T-helper 2 cell treated with Interferon-gamma antibody and Interleukin-4, amounts not matched to agents 5 μg/mL and 100 μg/mL, for 36 hours (primary cell): Measurements from ENCODE around the gene CLEC2D.

ENCODE experiments used
- DNase-seq: peaks from one replicate; pipeline ENCODE4 v3.0.0; 2021; ENCODE audit warnings: low spot score
- H3K27ac Mint-ChIP-seq: one replicate; pipeline ENCODE4 v1.8.0; 2021; ENCODE audit warnings: mild to moderate bottlenecking, mixed read lengths
- H3K27me3 Mint-ChIP-seq: one replicate; pipeline ENCODE4 v1.8.0; 2021; ENCODE audit warnings: low read depth, mixed read lengths
- H3K36me3 Mint-ChIP-seq: one replicate; pipeline ENCODE4 v1.8.0; 2021; ENCODE audit warnings: low read depth, mixed read lengths
- H3K4me1 Mint-ChIP-seq: one replicate; pipeline ENCODE4 v1.8.0; 2021; ENCODE audit warnings: low read depth, mixed read lengths
- H3K4me3 Mint-ChIP-seq: one replicate; pipeline ENCODE4 v1.8.0; 2022; ENCODE audit warnings: mild to moderate bottlenecking, moderate library complexity, mixed read lengths
- H3K9me3 Mint-ChIP-seq: one replicate; pipeline ENCODE4 v1.8.0; 2021; ENCODE audit warnings: mixed read lengths

CLEC2D gene

DNA sequence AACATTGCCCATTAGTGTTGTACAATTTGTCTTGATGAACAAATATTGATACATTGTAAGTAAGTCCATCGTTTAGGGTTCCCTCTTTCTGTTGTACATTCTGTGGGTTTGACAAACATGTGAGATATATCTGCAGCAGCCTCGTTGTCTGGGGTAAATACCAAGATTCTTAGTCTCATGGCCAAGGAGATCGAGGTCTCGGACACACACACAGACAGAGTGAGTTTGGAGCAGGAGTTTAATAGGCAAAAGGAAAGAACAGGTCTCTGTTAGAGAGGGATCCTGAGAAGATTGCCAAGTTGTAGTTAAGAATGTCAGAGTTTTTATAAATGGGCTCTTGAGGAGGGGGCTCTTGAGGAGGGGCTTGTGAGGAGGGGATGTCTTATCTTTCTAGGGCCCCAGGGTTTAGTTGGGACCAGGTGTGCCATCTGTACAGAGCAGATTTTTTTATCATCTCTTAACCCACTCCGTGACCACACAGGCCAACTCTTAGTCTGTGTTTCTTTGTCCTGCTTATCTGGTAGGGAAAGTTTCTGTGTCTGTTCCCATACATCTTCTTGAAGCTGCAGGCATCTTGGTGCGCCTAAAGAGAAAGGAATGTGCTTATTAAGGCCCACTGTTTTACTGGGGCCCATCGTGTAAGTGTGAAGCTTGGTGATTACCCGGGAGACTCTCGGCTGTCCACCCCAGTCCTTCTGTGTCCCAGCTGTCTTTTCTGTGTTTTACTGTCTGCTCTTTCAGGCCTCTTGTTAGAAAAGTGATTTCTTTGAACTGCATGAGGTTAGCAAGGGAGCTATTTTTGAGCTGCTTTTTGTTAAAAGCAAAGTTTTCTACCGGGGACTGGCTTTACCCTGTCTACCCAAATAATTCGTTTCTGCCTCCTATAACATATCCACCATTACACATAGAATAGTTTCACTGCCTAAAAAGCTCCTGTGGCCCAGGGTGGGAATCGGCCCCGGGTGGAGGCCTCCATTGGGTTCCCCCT, 22.4 kb upstream of the CLEC2D start:
- peaks cover 54% of the 10 kb centered on the region for H3K4me1 Mint-ChIP-seq
- peaks cover 3% of the 10 kb centered on the region for H3K27me3 Mint-ChIP-seq
- no peak for DNase-seq
- peak overlapping the region; percentile 99 for H3K4me3 Mint-ChIP-seq
- peak overlapping the region; percentile 90 for H3K27ac Mint-ChIP-seq
- peaks cover 54% of the 10 kb centered on the region for H3K36me3 Mint-ChIP-seq
- H3K9me3 Mint-ChIP-seq: peaks cover 27% of the 10 kb centered on the region

DNA sequence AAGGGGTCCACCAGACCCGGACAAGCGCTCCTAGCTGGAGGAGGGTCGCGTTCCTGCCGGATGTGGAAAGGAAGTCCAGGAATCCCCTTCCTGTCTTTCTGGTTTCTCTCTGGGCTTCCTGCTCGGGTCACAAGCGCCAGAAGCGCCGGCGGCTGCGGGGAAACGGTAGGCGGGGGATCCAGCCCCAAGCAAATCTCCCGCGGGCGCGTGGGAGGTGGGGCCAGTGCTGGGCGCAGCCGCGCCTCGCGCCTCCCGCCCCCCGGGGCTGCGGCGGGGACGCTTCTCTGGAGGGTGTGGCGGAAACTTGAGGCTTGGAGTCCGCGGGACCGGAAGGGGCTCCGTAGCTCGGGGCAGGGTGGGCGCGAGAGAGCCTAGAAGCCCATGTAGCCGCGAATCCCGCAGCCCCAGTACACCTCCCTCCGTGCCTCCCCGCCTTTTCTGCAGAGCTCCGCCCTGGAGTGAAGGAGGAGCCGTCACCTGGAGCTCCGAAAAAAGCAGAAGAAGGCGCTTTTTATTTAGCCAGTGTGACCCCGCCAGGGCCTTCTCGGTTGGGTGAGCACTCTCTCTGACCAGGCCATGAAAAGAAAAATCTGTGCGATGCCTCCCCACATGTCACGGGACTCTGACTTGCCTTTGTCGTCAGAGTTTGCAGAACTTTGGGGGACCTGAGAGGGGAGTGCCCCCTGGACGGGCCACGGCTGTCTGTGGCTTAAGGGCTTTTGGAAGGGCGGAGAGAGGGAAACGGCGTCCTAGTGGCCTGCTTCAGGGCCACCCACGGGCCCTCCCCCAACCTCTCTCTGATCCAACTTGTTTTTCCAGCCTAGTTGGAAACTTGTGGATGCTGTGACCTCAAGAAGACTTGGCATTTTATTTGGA, 21.4 kb upstream of the CLEC2D start:
- DNase-seq: peak; percentile 96
- Mint-ChIP-seq H3K9me3 (peaks cover 27% of the 10 kb centered on the region), H3K27ac (peak overlapping the region; percentile 93), H3K36me3 (peaks cover 56% of the 10 kb centered on the region), H3K4me3 (peak overlapping the region; percentile 99), H3K4me1 (peaks cover 52% of the 10 kb centered on the region), H3K27me3 (peaks cover 3% of the 10 kb centered on the region)

DNA sequence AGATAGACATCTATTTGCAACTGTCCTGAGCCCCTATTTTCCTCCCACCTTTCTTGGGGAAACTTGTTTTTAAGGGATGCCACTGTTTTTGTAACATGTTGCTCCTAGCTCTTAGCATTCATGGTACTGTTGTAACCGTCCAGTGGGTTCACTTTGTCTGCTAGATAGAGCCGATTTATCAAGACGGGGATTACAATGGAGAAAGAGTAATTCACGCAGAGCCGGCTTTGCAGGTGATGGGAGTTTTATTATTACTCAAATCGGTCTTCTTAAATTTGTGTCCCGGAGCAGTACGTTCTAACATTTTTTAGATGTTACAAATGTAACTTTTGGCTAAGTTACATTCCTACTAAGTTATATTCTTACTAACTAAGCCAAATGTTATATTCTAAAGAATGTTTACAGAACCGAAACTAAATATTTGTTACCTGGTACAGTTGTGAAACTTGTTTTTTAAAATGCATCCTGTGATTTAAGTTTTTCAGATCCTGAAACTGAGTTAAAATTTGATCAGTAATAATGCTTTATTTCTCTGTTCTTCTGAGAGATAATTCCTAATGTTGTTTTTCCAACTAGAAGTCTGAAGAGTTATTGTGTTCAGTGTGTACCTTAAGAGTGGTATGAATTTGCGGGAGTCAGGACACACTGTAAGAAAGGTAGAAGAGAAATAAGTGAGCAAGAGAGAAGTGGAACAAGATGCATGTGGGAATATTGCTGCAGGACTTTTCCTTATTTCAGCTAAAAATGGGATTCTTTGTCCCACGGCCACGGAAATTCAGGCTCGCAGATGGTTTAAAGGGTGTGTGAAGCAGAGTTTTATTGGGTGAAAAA, 20.6 kb upstream of the CLEC2D start:
- Mint-ChIP-seq H3K36me3 (peaks cover 61% of the 10 kb centered on the region), H3K4me3 (peak overlapping the region; percentile 99), H3K4me1 (peaks cover 52% of the 10 kb centered on the region), H3K27me3 (peaks cover 3% of the 10 kb centered on the region), H3K27ac (peak overlapping the region; percentile 93), H3K9me3 (peaks cover 24% of the 10 kb centered on the region)
- no peak for DNase-seq

DNA sequence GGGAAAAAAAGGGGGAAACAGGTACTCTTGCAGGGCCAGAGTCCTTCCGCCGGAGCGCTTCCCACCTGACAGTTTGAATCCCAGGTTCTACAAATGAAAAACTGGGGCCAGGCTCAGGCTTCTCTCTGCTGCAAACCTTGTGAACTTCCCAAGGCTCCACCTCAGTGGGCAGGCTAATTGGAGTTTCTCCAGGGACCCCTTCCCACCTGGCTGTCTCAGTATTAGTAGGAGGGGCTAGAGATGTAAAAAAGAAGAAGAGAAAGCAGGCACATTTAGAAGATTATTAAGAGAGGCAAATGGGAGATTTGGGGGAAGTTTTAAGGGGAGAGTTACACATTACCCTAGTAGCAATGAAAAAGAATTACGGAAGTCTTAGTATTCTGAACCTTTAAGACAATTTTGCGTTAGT, 20.0 kb upstream of the CLEC2D start:
- Mint-ChIP-seq H3K4me1 (peaks cover 53% of the 10 kb centered on the region), H3K36me3 (peaks cover 65% of the 10 kb centered on the region)

DNA sequence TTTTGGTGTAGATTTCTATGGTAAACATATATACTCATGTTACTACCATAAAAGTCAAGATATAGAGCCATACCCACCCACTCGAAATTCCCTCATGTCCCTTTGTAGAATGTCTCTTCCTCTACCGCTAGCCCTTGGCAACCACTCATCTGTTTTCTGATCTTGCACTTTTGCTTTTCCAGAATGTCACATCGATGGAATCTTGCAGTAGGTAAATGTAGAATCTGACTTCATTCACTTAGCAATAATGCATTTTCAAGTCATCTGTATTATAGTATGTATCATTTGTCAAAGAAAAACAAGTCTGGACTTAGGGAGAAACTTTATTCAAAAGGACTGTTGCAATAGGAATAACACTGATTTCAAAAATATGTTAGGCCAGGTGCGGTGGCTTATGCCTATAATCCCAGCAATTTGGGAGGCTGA, 19.3 kb upstream of the CLEC2D start:
- Mint-ChIP-seq H3K27ac (peak overlapping the region; percentile 93), H3K9me3 (peaks cover 12% of the 10 kb centered on the region), H3K4me3 (peak overlapping the region; percentile 99), H3K36me3 (peaks cover 65% of the 10 kb centered on the region), H3K27me3 (peaks cover 3% of the 10 kb centered on the region), H3K4me1 (peaks cover 55% of the 10 kb centered on the region)
- no peak for DNase-seq

More for the DNA sequence above, 20.0 kb upstream of the CLEC2D start:
- peak overlapping the region; percentile 93 for H3K27ac Mint-ChIP-seq
- H3K4me3 Mint-ChIP-seq: peak overlapping the region; percentile 99
- no peak for DNase-seq
- H3K27me3 Mint-ChIP-seq: peaks cover 3% of the 10 kb centered on the region
- H3K9me3 Mint-ChIP-seq: peaks cover 19% of the 10 kb centered on the region

DNA sequence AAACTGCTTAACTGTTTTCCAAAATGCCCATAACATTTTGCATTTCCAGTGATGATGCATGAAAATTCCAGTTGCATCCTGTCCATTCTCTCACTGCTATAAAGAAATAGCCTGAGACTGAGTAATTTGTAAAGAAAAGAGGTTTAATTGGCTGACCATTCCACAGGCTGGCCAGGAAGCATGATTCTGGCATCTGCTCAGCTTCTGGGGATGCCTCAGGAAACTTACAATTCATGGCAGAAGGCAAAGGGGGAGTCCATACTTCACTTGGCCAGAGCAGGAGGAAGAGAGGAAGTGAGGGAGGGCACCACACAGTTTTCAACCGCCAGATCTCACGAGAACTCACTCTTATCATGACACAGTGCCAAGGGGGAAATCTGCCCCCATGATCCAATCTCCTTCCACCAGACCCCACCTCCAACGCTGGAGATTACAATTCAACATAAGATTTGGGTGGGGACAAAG, 18.2 kb upstream of the CLEC2D start:
- H3K36me3 Mint-ChIP-seq: peaks cover 73% of the 10 kb centered on the region
- peaks cover 60% of the 10 kb centered on the region for H3K4me1 Mint-ChIP-seq
- H3K27ac Mint-ChIP-seq: peak overlapping the region; percentile 93
- H3K9me3 Mint-ChIP-seq: peaks cover 6% of the 10 kb centered on the region
- peak; percentile 73 for DNase-seq
- peak overlapping the region; percentile 99 for H3K4me3 Mint-ChIP-seq
- peaks cover 3% of the 10 kb centered on the region for H3K27me3 Mint-ChIP-seq

DNA sequence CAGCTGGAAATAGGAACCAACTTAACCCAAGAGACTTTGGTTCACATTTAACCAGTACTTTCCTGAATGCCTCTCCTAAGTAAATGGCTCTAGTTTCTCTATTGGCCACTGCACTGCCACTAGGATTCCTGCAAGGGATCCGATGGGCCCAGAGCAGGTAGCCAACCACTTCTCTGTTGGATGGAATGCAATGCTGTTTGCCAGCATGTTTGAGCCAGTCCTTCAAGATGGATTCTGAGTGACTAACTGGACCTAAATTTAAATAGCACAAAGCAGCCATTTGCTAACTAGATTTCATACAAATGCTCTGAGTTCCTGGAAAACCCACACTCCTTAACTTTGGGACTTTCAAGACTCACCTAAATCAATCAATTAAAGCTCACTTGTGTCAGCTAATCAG, 9.5 kb upstream of the CLEC2D start:
- no peak for DNase-seq
- Mint-ChIP-seq H3K27me3 (no peaks in the 10 kb centered on the region), H3K4me3 (no peak overlapping the region), H3K27ac (peak overlapping the region; percentile 35), H3K36me3 (peaks cover 92% of the 10 kb centered on the region), H3K9me3 (peaks cover 24% of the 10 kb centered on the region), H3K4me1 (peaks cover 63% of the 10 kb centered on the region)

DNA sequence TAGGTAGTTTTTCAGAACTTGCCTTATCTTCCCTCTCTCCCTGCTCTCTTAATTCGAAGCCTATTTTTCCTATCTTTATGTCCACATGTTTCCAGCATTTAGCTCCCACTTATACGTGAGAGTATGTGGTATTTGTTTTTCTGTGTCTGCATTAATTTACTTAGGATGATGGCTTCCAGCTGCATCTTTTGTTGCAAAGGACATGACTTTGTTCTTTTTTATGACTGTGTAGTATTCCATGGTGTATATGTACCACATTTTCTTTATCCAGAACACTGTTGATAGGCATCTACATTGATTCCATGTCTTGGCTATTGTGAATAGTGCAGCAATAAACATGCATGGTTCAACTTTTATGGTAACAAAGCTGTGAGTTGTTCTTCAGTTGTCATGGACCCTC, 7.8 kb upstream of the CLEC2D start:
- DNase-seq: no peak
- peaks cover 24% of the 10 kb centered on the region for H3K9me3 Mint-ChIP-seq
- H3K27me3 Mint-ChIP-seq: no peaks in the 10 kb centered on the region
- H3K36me3 Mint-ChIP-seq: peaks cover 86% of the 10 kb centered on the region
- no peak overlapping the region for H3K4me3 Mint-ChIP-seq
- H3K27ac Mint-ChIP-seq: peak overlapping the region; percentile 68
- peaks cover 54% of the 10 kb centered on the region for H3K4me1 Mint-ChIP-seq

DNA sequence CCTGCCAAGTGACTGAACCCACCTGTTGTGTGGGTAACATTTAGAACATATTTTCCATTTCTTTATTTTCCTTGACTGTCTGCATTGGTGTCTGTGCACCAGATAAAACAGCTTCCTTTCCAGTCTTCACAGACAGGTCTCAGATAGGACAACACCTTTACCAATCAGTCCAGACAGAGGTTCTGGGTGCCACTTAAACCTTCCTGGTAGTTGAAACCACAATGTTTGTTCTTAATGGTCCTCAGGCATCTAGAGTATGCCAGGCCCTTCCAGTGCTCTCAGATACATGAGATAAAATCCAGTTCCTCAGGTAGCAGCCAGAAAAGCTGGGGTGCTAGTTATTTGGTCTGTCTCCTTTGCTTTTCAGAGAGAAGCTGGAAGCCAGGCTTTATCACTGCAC, 7.0 kb upstream of the CLEC2D start:
- no peak for DNase-seq
- Mint-ChIP-seq H3K27ac (peak overlapping the region; percentile 68), H3K4me1 (peaks cover 55% of the 10 kb centered on the region), H3K9me3 (peaks cover 24% of the 10 kb centered on the region), H3K27me3 (no peaks in the 10 kb centered on the region), H3K4me3 (peak overlapping the region; percentile 28), H3K36me3 (peaks cover 82% of the 10 kb centered on the region)

DNA sequence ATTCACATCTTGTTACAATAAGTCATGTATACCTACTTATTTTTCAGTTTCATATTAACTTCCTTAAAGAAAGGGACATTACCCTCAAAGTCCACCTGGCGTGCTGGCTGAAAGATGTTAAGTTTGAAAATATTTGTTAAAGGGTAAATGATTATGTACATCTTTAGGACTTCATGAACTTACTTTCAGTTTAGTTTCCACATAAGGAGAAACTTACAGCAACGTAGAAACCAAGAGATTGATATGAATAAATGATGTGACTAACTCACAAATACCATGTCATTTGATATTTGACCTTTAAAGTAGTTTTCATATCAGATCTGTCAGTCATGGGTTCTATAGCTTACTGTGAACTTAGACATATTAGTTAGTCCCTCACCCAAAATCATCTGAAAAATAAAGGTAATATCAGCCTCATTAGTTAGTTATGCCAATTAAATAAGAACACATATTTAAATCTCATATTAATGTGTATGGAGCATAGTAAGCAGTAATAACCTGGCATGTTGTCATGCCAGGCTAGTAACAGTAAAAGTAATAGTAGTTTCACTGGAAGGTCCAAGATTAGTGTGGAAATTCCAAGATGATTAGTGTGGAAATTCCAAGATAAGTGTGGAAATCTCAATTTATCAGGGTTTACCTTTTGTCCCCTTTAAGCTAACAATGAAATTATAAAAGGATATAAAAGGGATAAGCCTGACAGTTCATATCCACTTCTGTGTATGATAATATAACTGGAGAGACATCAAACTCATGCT, 1.9 kb upstream of the CLEC2D start:
- H3K27me3 Mint-ChIP-seq: no peaks in the 10 kb centered on the region
- H3K4me3 Mint-ChIP-seq: peak overlapping the region; percentile 89
- no peaks in the 10 kb centered on the region for H3K9me3 Mint-ChIP-seq
- H3K27ac Mint-ChIP-seq: peak overlapping the region; percentile 97
- H3K36me3 Mint-ChIP-seq: peaks cover 62% of the 10 kb centered on the region
- peaks cover 50% of the 10 kb centered on the region for H3K4me1 Mint-ChIP-seq
- no peak for DNase-seq

DNA sequence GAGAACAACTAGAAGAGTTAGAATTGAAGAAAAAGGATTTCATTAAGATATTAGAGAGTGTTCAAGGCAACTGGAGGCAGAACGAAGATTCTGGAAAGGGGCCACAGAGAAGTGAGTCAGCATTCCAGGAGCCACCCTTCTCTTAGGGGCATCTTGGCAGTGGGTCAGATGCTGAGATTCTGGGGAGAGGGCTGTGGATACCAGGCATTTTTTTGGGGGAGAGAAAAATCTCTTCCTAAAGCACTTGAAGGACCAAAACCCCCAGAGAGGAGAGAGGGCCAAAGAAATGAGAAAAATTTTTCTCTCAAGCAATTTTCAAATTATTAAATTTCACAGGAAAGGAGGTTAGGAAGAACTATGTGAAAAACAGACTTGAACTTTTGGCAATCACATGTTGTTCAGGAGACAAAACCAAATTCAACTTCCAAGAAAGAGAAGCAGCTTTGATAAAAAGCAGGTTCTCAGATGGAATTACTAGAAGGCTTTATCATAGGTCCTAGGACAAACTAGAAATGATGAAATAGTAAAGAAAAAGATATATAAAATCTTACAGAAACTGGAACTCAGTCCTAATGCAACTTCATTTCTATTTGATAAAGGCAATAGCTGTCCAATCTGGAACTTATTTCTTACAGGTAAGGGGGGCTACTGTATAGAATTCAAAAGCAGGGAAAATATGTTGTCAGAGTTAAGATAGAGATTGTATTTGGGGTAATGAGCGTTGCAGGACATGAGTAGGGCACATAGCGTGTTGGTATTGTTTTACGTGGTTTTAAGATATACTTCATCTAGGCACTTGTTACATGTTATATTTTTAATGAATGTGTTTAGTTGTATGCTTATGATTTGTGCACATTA, 1.1 kb upstream of the CLEC2D start:
- Mint-ChIP-seq H3K4me1 (peaks cover 49% of the 10 kb centered on the region), H3K4me3 (peak overlapping the region; percentile 89), H3K9me3 (no peaks in the 10 kb centered on the region), H3K27me3 (no peaks in the 10 kb centered on the region), H3K36me3 (peaks cover 63% of the 10 kb centered on the region), H3K27ac (peak overlapping the region; percentile 97)
- DNase-seq: no peak

DNA sequence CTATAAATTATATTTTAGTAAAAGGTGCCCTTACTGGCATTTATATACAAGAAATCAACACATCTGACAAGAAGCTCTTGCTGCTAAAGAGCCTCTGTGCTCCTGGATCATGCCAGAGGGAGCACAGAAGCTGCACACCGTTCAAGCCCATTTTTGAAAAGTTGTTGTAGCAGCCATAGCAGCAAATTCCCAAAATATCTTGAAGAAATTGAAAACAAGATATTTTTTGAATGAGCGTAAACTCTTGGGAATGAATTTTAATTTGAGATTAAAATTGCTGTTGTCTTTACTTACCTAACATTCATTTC, 540 bp upstream of the CLEC2D start:
- H3K36me3 Mint-ChIP-seq: peaks cover 66% of the 10 kb centered on the region
- H3K4me3 Mint-ChIP-seq: peak overlapping the region; percentile 89
- no peak for DNase-seq
- H3K27me3 Mint-ChIP-seq: no peaks in the 10 kb centered on the region
- peak overlapping the region; percentile 97 for H3K27ac Mint-ChIP-seq
- peaks cover 46% of the 10 kb centered on the region for H3K4me1 Mint-ChIP-seq
- no peaks in the 10 kb centered on the region for H3K9me3 Mint-ChIP-seq
